Upper lobe of right lung (tissue), 1 donor: ENCODE data around the gene EPAS1. TPM values are rescaled to one million over a fixed set of nuclear protein-coding genes. Genes with fewer than 3 reads are reported as not detected.

Experiments
- ATAC-seq: fragments of 200-7000 bp; cut with Tn5 transposase; one replicate; pipeline ENCODE4 v1.9.1; 2020; ENCODE audit warnings: mild to moderate bottlenecking, moderate library complexity
- DNase-seq: peaks from one replicate; pipeline ENCODE4 v3.0.0-alpha.2; 2020
- H3K27ac ChIP-seq: fragments of 200-600 bp; one replicate; pipeline ENCODE4 v1.8.0; 2022
- H3K27me3 ChIP-seq: fragments of 200-600 bp; one replicate; pipeline ENCODE4 v1.8.0; 2022; ENCODE audit warnings: mild to moderate bottlenecking
- H3K36me3 ChIP-seq: fragments of 200-600 bp; one replicate; pipeline ENCODE4 v1.8.0; 2022
- H3K4me1 ChIP-seq: fragments of 200-600 bp; one replicate; pipeline ENCODE4 v1.8.0; 2022
- H3K4me3 ChIP-seq: fragments of 200-600 bp; one replicate; pipeline ENCODE4 v1.8.0; 2022; ENCODE audit warnings: mild to moderate bottlenecking
- H3K9me3 ChIP-seq: fragments of 200-600 bp; one replicate; pipeline ENCODE4 v1.8.0; 2022
- intact Hi-C: fragments of 100-400 bp; cut with DNase I; formaldehyde crosslinking; loops from one replicate; pipeline ENCODE4 v1.11.0; 2022
- total RNA-seq: library from RNA; stranded (reverse); fragmentation: NEBNext Ultra II Directional; extraction: Animal tissue kit (Norgen Biotek cat#: 25700); gene quantifications from one replicate; pipeline ENCODE4 v1.2.1, GENCODE V29; 2021
- TF ChIP-seq, protein P1 (sequence below): fragments of 200-600 bp; IDR thresholded peaks from one replicate; pipeline ENCODE4 v1.8.0; 2022; ENCODE audit warnings: antibody characterized with exemption
- donor health status: DM: no; HTN: yes; CAD: no; lungs with severe emphysema.

The EPAS1 gene
- total RNA-seq, 1 donor from 2014 or later, result 1,593 TPM

DNA sequence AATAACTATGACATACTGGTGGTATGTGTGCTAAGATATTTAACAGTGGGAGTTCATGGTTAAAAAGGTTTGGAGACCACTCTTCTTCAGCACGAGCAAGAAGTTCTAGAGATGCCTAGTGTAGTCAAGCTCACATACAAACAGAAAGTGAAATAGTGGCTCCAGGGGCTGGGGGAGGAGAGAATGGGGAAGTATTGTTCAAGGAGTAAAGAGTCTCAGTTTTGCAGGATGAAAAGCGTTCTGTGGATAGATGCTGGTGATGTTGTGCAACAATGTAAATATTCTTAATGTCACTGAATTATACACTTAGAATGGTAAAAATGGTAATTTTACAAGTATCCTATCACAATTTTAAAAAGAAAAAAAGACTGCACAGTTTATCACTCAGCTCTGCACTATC is 29.0 kb upstream of the EPAS1 start:
- no peak overlapping the region for H3K4me3 ChIP-seq
- H3K27ac ChIP-seq, result no peak overlapping the region
- peaks cover 6% of the 10 kb centered on the region for H3K4me1 ChIP-seq
- TF ChIP-seq, protein P1, sequence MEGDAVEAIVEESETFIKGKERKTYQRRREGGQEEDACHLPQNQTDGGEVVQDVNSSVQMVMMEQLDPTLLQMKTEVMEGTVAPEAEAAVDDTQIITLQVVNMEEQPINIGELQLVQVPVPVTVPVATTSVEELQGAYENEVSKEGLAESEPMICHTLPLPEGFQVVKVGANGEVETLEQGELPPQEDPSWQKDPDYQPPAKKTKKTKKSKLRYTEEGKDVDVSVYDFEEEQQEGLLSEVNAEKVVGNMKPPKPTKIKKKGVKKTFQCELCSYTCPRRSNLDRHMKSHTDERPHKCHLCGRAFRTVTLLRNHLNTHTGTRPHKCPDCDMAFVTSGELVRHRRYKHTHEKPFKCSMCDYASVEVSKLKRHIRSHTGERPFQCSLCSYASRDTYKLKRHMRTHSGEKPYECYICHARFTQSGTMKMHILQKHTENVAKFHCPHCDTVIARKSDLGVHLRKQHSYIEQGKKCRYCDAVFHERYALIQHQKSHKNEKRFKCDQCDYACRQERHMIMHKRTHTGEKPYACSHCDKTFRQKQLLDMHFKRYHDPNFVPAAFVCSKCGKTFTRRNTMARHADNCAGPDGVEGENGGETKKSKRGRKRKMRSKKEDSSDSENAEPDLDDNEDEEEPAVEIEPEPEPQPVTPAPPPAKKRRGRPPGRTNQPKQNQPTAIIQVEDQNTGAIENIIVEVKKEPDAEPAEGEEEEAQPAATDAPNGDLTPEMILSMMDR, result no peak
- DNase-seq (no peak), ATAC-seq (peak; percentile 74)
- intact Hi-C loops, result no loop called here
- no peaks in the 10 kb centered on the region for H3K36me3 ChIP-seq
- no peaks in the 10 kb centered on the region for H3K9me3 ChIP-seq
- no peaks in the 10 kb centered on the region for H3K27me3 ChIP-seq

DNA sequence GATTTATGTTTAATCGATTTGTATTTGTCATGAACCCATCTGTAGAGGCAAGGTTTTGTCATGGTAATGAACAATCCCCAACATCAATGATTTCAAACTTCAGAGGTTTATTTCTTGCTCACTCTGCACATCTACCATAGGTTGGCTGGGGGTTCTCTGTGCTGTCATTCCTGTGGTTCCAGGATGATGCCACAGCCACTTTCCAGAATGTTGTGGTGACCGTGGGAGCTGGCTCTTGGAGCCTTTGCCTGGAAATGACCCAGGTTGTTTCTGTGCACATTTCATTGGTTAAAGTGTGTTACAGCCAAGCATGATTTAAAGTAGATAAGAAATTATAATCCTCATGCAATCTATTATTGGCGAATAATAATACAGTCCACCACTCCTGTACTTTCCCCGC is 28.2 kb upstream of the EPAS1 start:
- ATAC-seq, result no peak
- H3K4me1 ChIP-seq, result peaks cover 6% of the 10 kb centered on the region
- no peak overlapping the region for H3K4me3 ChIP-seq
- H3K9me3 ChIP-seq, result no peaks in the 10 kb centered on the region
- no peaks in the 10 kb centered on the region for H3K27me3 ChIP-seq
- H3K27ac ChIP-seq, result no peak overlapping the region
- H3K36me3 ChIP-seq, result no peaks in the 10 kb centered on the region
- intact Hi-C loops, result no loop called here
- no peak for DNase-seq
- TF ChIP-seq, protein P1, result no peak

DNA sequence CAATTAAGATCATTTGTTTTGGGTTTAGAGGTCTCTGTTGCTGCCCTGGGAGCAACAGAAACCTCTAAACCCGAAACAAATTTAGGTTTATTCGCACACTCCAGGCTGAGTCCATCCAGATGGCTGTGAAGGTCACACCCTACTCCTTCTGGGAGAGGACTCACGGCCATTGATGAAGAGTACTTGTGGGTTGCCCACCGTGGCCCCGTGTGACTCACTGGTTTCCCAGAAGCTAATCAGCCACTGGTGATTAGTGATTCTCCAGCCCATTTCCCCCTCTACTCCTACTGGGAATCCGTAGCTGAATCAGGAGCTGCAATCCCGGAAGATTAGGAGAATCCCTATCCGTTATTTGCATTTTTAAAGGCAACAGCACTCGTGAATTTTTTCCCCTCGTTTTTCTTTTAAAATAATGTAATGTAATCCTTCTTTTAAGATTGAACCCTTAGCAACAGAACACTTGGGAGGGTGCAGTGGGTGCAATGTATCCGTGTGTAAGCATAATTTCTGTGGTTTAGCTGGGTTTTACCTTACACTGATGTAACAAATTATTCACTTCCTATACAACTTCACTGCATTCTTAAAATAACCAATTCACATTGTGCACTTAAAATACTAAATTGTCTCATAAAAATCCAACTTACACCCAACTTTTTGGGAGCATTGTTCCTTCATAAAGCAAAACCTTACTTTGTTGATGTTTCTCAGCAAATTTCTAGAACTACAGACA is 27.5 kb upstream of the EPAS1 start:
- DNase-seq, result no peak
- Histone ChIP-seq H3K4me1 (peaks cover 10% of the 10 kb centered on the region), H3K9me3 (no peaks in the 10 kb centered on the region), H3K36me3 (no peaks in the 10 kb centered on the region), H3K4me3 (no peak overlapping the region), H3K27ac (no peak overlapping the region), H3K27me3 (no peaks in the 10 kb centered on the region)
- ATAC-seq, result no peak
- TF ChIP-seq, protein P1, result no peak
- intact Hi-C loops, result no loop called here

DNA sequence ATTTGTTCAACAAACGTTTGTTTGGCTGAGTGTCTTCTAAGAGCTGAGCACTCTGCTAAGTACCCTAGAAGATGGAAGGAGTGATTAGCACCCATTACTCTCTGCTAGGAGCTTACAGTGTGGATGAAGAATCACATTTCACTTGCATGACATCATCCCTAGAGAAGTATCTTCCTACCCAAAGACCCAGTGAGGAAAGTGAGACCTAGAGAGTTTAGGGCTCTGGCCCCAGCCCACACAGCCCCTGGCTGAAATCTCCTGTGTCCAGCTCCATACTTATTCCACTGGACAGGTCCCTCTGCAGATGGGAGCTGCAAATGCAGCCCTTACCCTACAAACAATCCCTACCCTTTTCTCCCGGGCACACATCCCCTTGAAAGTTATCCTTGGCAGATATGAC is 26.8 kb upstream of the EPAS1 start:
- peaks cover 15% of the 10 kb centered on the region for H3K4me1 ChIP-seq
- H3K4me3 ChIP-seq, result no peak overlapping the region
- intact Hi-C loops, result no loop called here
- ATAC-seq (no peak), DNase-seq (no peak)
- no peaks in the 10 kb centered on the region for H3K36me3 ChIP-seq
- H3K9me3 ChIP-seq, result no peaks in the 10 kb centered on the region
- TF ChIP-seq, protein P1, result no peak
- H3K27me3 ChIP-seq, result no peaks in the 10 kb centered on the region
- no peak overlapping the region for H3K27ac ChIP-seq

DNA sequence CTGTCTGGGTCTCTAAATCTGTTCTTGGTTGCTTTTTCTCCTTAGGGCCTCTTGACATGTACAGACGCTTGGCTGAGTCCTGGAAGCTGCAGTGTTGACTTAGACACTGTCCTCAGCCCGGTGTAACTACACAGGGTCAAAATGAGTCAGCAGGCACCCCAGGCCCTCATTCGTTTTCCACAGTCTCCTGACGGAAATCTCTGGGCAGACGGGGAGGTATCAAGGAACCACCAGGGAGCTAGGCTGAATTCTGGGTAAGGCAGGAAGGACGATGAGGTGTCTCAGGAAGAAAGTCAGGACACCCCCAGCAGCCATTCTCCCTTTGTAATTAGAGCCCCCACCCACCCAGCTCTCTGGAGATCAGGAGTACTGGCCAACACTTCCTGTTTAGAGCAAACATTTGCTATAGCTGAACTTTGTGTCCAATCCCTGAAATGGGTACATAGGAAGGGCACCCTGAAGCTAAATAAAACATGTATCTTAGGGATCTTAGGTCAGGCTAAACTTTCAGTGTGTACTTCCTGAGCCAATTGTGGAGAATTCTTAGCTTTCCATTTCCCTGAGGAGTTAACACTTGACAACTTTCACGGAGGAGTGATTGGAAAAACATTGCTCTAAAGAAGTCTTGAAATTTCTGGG is 23.9 kb upstream of the EPAS1 start:
- Histone ChIP-seq H3K4me1 (peaks cover 27% of the 10 kb centered on the region), H3K27ac (peak overlapping the region; percentile 74)

More for the DNA sequence above, 23.9 kb upstream of the EPAS1 start:
- DNase-seq (no peak), ATAC-seq (peak; percentile 32)
- intact Hi-C loops, result no loop called here
- Histone ChIP-seq H3K4me3 (no peak overlapping the region), H3K36me3 (no peaks in the 10 kb centered on the region), H3K27me3 (no peaks in the 10 kb centered on the region), H3K9me3 (no peaks in the 10 kb centered on the region)
- TF ChIP-seq, protein P1, result no peak
